Vagina (tissue), 2 donors: ENCODE measurements around the gene TASP1. TPM values are rescaled to one million over a fixed set of nuclear protein-coding genes. Genes with fewer than 3 reads are reported as not detected.

Experiments
- DNase-seq, 2 donors: peaks; one replicate each; pipeline ENCODE4 v3.0.0-alpha.2; 2017; ENCODE audit errors: extremely low spot score in 2 of 2
- H3K27ac ChIP-seq: fragments of 200-600 bp; sonication (generic); one replicate; pipeline ENCODE4 v1.5.1; 2019
- H3K27me3 ChIP-seq: fragments of 200-600 bp; sonication (generic); one replicate; pipeline ENCODE4 v1.5.1; 2019
- H3K36me3 ChIP-seq, 2 donors: fragments of 200-600 bp; sonication (generic); one replicate each; pipeline ENCODE4 v1.5.1; 2017 to 2019
- H3K4me1 ChIP-seq: fragments of 200-600 bp; sonication (generic); one replicate; pipeline ENCODE4 v1.5.1; 2019
- H3K4me3 ChIP-seq, 2 donors: fragments of 200-600 bp; sonication (generic); 1 replicate in 1 of 2; 2 replicates in 1 of 2; pipeline ENCODE4 v1.5.1; 2016 to 2019
- H3K9me3 ChIP-seq: fragments of 200-600 bp; sonication (generic); one replicate; pipeline ENCODE4 v1.5.1; 2019
- CTCF ChIP-seq, 3 experiments: fragments of 450-650 bp in 2 of 3; fragments of 200-600 bp in 1 of 3; sonication (generic) in 1 of 3; IDR thresholded peaks; one replicate each; pipeline ENCODE4 v1.5.1; 2017 to 2019; ENCODE audit warnings: antibody characterized with exemption in 3 of 3, mild to moderate bottlenecking in 2 of 3, moderate library complexity in 2 of 3
- POLR2A ChIP-seq, 2 donors: fragments of 450-650 bp; IDR thresholded peaks; one replicate each; pipeline ENCODE4 v1.6.1; 2017; ENCODE audit warnings: antibody characterized with exemption in 2 of 2, mild to moderate bottlenecking in 2 of 2, moderate library complexity in 2 of 2
- POLR2AphosphoS5 ChIP-seq, 2 donors: sonication (generic); formaldehyde crosslinking; IDR thresholded peaks; one replicate each; pipeline ENCODE4 v1.9.0; 2017; ENCODE audit warnings: antibody characterized with exemption in 2 of 2, mild to moderate bottlenecking in 2 of 2, low read depth in 1 of 2; ENCODE audit not compliant: insufficient read depth in 1 of 2
- intact Hi-C: fragments of 100-400 bp; cut with DNase I; formaldehyde crosslinking; loops from one replicate; pipeline ENCODE4 v1.15.1; 2023
- total RNA-seq: library from RNA; depleted of rRNA; stranded (reverse); fragments of >200 nt; gene quantifications from one replicate; pipeline ENCODE4 v1.2.3, GENCODE V29; 2016

The TASP1 gene
- total RNA-seq, 1 donor from 2014 or later, result 12.5 TPM

DNA sequence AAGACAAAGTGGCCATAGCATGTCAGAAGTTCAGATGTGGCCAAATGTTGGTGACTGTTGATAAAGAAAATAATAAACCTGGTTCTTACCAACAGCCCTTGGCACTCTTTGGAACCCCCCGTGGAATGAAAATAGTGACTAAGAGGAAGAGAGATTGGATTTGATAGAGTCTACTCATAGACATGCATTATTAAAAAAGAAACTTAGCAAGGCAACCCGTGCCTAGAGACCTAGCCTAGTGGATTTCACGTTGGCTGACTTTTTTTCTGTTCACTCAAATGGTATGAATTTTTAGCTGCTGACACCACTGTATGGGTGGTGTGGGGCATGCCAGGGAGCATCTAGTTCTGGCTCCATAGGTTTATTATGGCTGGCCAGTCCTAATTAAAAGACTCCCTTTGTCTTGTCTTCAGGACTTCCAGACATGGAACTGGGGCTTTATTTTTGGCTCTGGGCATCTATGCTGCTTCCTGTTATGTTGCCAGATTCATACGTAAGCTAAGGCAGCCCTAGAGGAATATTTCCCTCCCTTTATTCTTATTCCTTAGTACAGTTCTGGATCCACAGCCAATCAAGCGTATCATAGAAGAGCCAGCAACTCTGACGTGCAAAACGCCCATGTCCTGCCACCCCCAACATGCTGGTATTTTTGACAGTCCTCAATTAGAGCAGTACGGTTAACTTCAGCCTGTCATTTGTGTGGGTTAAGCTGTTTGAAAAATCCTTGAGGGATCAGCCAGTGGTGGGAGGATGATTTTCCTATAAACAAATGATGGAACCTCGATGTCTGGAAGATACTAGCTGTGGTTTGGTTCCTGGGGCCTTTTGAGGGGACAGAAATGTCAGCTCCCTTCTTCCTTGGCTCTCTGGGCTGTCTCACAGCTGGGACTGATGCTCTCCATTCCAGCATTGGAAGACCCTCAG is 290.2 kb downstream of the TASP1 start:
- intact Hi-C loops, result no loop called here
- no peaks in the 10 kb centered on the region for H3K9me3 ChIP-seq
- H3K4me1 ChIP-seq, result no peaks in the 10 kb centered on the region
- H3K27me3 ChIP-seq, result no peaks in the 10 kb centered on the region
- H3K27ac ChIP-seq, result no peak overlapping the region
- no peak for DNase-seq
- no peaks in the 10 kb centered on the region for H3K36me3 ChIP-seq
- no peak overlapping the region for H3K4me3 ChIP-seq
- TF ChIP-seq POLR2A (IDR thresholded peaks at IDR 0.05) (no peak), CTCF (IDR thresholded peaks at IDR 0.05) (no peak), POLR2AphosphoS5 (IDR thresholded peaks at IDR 0.05; ENCODE audit: insufficient read depth in 1 of 2, low read depth in 1 of 2) (no peak)

- intact Hi-C loops, result no loop called here
- no peaks in the 10 kb centered on the region for H3K36me3 ChIP-seq
- H3K4me1 ChIP-seq, result peaks cover 8% of the 10 kb centered on the region
- no peak for DNase-seq
- H3K27me3 ChIP-seq, result no peaks in the 10 kb centered on the region
- no peaks in the 10 kb centered on the region for H3K9me3 ChIP-seq
- no peak overlapping the region for H3K27ac ChIP-seq
- no peak for TF ChIP-seq POLR2AphosphoS5 (IDR thresholded peaks at IDR 0.05; ENCODE audit: insufficient read depth in 1 of 2, low read depth in 1 of 2)
- TF ChIP-seq POLR2A (IDR thresholded peaks at IDR 0.05), result no peak
- TF ChIP-seq CTCF (IDR thresholded peaks at IDR 0.05), result no peak
- H3K4me3 ChIP-seq, result no peak overlapping the region
Observed at GRCh38 chr20:13344671-13345070, 294.1 kb downstream of the TASP1 start.

- DNase-seq, result no peak
- intact Hi-C loops, result no loop called here
- H3K27me3 ChIP-seq, result no peaks in the 10 kb centered on the region
- H3K4me3 ChIP-seq, result no peak overlapping the region
- TF ChIP-seq POLR2AphosphoS5 (IDR thresholded peaks at IDR 0.05; ENCODE audit: insufficient read depth in 1 of 2, low read depth in 1 of 2), result peak in 1 of 2 donors; percentile 79
- TF ChIP-seq CTCF (IDR thresholded peaks at IDR 0.05), result no peak
- no peak for TF ChIP-seq POLR2A (IDR thresholded peaks at IDR 0.05)
- H3K36me3 ChIP-seq, result no peaks in the 10 kb centered on the region
- H3K27ac ChIP-seq, result peak overlapping the region; percentile 60
- no peaks in the 10 kb centered on the region for H3K9me3 ChIP-seq
- H3K4me1 ChIP-seq, result peaks cover 8% of the 10 kb centered on the region
Observed at GRCh38 chr20:13342469-13343242, 296.1 kb downstream of the TASP1 start.

GRCh38 chr20:13341737-13342393 is 296.9 kb downstream of the TASP1 start:
- intact Hi-C loops, result no loop called here
- Histone ChIP-seq H3K27ac (peak overlapping the region; percentile 60), H3K36me3 (no peaks in the 10 kb centered on the region), H3K9me3 (no peaks in the 10 kb centered on the region), H3K27me3 (no peaks in the 10 kb centered on the region), H3K4me1 (peaks cover 8% of the 10 kb centered on the region), H3K4me3 (no peak overlapping the region)
- TF ChIP-seq CTCF (IDR thresholded peaks at IDR 0.05) (no peak), POLR2A (IDR thresholded peaks at IDR 0.05) (no peak), POLR2AphosphoS5 (IDR thresholded peaks at IDR 0.05; ENCODE audit: insufficient read depth in 1 of 2, low read depth in 1 of 2) (no peak)
- DNase-seq, result no peak
